ENCODE results near the gene GDI2.

DNA sequence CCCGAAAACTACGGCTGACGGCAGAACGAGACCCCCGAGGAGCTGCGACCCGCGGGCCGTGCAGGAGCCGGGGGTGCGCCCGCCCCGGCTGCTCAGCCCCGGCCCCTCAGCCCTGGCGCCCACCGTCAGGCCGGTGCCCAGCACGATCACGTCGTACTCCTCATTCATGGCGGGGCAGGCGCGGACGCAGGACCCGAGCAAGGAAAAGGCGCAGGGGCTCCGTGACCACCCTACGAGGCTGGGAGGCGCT lies 218 bp downstream of the GDI2 start:
- TF ChIP-seq POLR2A (IDR thresholded peaks at IDR 0.05) = no peak
- TF ChIP-seq, protein P1, sequence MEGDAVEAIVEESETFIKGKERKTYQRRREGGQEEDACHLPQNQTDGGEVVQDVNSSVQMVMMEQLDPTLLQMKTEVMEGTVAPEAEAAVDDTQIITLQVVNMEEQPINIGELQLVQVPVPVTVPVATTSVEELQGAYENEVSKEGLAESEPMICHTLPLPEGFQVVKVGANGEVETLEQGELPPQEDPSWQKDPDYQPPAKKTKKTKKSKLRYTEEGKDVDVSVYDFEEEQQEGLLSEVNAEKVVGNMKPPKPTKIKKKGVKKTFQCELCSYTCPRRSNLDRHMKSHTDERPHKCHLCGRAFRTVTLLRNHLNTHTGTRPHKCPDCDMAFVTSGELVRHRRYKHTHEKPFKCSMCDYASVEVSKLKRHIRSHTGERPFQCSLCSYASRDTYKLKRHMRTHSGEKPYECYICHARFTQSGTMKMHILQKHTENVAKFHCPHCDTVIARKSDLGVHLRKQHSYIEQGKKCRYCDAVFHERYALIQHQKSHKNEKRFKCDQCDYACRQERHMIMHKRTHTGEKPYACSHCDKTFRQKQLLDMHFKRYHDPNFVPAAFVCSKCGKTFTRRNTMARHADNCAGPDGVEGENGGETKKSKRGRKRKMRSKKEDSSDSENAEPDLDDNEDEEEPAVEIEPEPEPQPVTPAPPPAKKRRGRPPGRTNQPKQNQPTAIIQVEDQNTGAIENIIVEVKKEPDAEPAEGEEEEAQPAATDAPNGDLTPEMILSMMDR (IDR thresholded peaks at IDR 0.05) = no peak

Measured in right lobe of liver (tissue), 4 donors.